ENCODE results near the gene NEK2. TPM values are rescaled to one million over a fixed set of nuclear protein-coding genes. Genes with fewer than 3 reads are reported as not detected.
A peak's percentile ranks its signal among the peaks of the same experiment; 100 is the strongest.

Gene NEK2
- total and polyA plus RNA-seq, 2 of the 13 experiments (the other 11 are each of a cell fraction or from before 2014, with no cell fraction given) = 10.9 to 40.8 TPM

GRCh38 chr1:211619033-211619996, 56.1 kb downstream of the NEK2 start (continued):
- TF ChIP-seq CBFB (CRISPR knock-in tag; IDR thresholded peaks at IDR 0.05) = peak; percentile 67; the same call in 1 of the 2 replicates
- TF ChIP-seq ZNF777 (CRISPR knock-in tag; IDR thresholded peaks at IDR 0.05) = no peak
- TF ChIP-seq MLXIP (CRISPR knock-in tag; IDR thresholded peaks at IDR 0.05; ENCODE audit: borderline replicate concordance) = no peak
- no peak for TF ChIP-seq SALL2 (CRISPR knock-in tag; IDR thresholded peaks at IDR 0.05)
- TF ChIP-seq ARID5B (CRISPR knock-in tag; IDR thresholded peaks at IDR 0.05) = peak; percentile 73
- no peak for TF ChIP-seq PRMT3 (CRISPR knock-in tag; IDR thresholded peaks at IDR 0.05; ENCODE audit: borderline replicate concordance, low read depth)
- no peak for TF ChIP-seq ZMAT5 (CRISPR knock-in tag; IDR thresholded peaks at IDR 0.05; ENCODE audit: borderline replicate concordance, low read depth)
- TF ChIP-seq PAX8 (CRISPR knock-in tag; IDR thresholded peaks at IDR 0.05; ENCODE audit: borderline replicate concordance) = no peak
- TF ChIP-seq KLF15 (CRISPR knock-in tag; IDR thresholded peaks at IDR 0.05; ENCODE audit: borderline replicate concordance) = no peak
- no peak for TF ChIP-seq ZNF703 (CRISPR knock-in tag; IDR thresholded peaks at IDR 0.05; ENCODE audit: borderline replicate concordance)
- no peak for TF ChIP-seq DPF2 (CRISPR knock-in tag; IDR thresholded peaks at IDR 0.05; ENCODE audit: borderline replicate concordance, low read depth)
- TF ChIP-seq STAT5B (CRISPR knock-in tag; IDR thresholded peaks at IDR 0.05) = no peak
- TF ChIP-seq ATF1 (CRISPR knock-in tag; IDR thresholded peaks at IDR 0.05) = peak; percentile 46; the same call in 1 of the 2 replicates
- no peak for TF ChIP-seq ZBTB42 (CRISPR knock-in tag; IDR thresholded peaks at IDR 0.05)
- TF ChIP-seq NFKBIZ (CRISPR knock-in tag; IDR thresholded peaks at IDR 0.05) = no peak
- TF ChIP-seq SNAPC2 (CRISPR knock-in tag; IDR thresholded peaks at IDR 0.05) = no peak
- no peak for TF ChIP-seq IRX3 (CRISPR knock-in tag; IDR thresholded peaks at IDR 0.05; ENCODE audit: borderline replicate concordance, low read depth)
- no peak for TF ChIP-seq GTF3A (CRISPR knock-in tag; conservative IDR thresholded peaks at IDR 0.05)
- TF ChIP-seq ZNF883 (CRISPR knock-in tag; IDR thresholded peaks at IDR 0.05; ENCODE audit: not compliant biosample characterization) = peak; percentile 69

All from HepG2 (cell line).